CD1c-positive myeloid dendritic cell (primary cell): ENCODE data around the gene BFSP2.
"Not testable (repeated sequence)": the region's sequence is repeated elsewhere in the genome, so short reads cannot be mapped to it uniquely, and the experiment has no call there.

Source experiments
- DNase-seq: peaks from one replicate; pipeline ENCODE4 v3.0.0-alpha.2; 2016; ENCODE audit errors: extremely low spot score

The BFSP2 gene

GRCh38 chr3:133479895-133480669 lies 80.2 kb downstream of the BFSP2 start:
- no peak for DNase-seq

GRCh38 chr3:133482474-133482873 lies 82.6 kb downstream of the BFSP2 start:
- not testable (repeated sequence) for DNase-seq

DNA sequence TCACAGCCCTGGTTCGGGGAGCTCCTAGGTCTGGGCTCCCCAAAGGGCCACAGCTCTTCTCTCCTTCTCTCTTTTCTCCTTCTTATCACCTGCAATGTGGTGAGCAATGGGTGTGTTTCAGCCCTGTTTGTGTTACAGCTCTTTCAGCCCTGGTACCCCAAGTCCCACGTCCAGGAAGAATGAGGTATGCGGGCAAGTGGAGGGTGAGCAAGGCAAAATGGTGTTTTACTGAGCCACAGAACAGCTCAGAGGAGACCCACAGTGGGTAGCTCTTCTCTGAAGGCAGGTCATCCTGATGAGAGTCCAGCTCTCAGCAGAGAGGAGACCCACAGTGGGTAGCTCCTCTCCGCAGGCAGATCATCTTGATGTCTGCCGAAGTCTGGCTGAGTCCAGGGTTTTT lies 86.8 kb downstream of the BFSP2 start:
- no peak for DNase-seq

GRCh38 chr3:133487204-133487603 lies 87.3 kb downstream of the BFSP2 start:
- DNase-seq, result no peak

GRCh38 chr3:133487920-133488540 lies 88.2 kb downstream of the BFSP2 start:
- DNase-seq, result peak; percentile 64

DNA sequence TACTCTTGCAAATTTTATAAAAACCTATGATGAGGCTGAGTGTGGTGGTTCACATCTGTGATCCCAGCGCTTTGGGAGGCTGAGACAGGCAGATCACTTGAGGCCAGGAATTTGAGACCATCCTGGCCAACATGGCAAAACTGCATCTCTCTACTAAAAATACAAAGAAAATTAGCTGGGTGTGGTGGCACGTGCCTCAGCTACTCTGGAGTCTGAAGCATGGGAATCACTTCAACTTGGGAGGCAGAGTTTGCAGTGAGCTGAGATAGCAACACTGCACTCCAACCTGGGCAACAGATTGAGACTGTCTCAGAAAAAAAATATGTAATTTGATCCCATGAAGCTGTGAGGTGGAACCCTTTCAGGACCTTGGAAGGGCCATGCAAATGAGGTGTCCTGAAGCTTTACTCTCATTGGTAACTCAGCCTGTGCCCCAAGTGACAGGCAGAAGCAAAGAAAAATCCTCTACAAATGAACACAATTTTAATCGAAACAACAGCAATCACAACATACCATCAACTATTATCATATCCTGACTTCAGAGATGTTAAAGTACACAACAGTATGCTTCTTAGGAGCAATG lies 89.0 kb downstream of the BFSP2 start:
- DNase-seq, result no peak

DNA sequence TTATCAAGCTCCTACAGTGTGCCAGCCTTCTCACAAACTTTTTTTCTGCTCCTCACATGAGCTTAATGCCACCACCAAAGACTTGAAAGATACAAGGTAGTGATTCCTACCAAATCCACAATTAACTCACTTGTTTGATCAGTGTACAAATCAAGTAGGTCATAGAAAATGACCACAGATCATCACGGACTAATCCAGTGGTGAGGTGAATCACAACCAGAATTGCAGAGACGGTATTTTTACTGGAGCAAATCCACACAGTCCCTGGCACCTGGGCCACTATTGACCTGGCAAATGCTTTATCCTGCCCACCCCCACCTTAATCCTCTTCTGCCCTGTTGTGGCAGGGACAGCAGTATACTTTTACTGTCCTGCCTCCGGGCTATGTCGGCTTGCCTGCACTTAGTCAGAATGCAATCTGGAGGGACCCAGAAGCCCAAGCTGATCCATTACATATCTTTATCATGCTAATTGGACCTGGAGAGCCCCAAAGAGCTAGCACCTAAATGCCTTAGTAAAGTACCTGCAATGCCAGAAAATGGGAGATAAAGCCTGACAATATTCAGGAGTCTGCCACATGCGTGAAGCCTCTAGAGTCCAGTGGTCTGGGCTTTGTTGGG lies 89.7 kb downstream of the BFSP2 start:
- no peak for DNase-seq

- DNase-seq, result no peak
These were observed 90.9 kb downstream of the BFSP2 start for GRCh38 chr3:133490468-133491351.

DNA sequence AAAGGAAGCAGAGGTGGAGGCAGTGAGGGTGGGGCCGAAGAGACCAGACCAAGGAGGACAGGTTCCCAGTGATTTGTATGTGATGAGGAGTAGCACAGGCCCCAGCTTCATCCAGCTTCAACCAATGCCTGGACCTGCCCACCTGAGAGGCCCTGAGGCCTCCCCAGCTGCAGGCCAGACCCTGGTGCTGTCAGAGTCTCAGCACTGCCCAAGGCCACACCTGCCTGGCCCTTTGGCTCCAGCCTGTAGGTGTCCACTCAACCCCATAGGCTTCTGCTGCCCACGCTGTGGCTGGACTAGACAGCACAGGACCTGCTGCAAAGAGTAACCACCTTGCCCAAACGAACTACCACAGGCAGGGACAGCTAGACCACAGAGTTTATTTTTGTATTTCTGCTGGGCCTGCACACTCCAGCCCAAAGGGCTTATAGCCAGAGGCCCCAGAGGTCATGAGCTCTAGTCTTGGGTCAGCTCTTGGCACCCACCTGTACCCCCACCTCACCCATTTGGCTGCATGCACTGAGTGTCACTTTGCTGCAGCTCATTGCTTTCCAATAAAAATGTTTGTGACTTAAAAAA lies 91.7 kb downstream of the BFSP2 start:
- DNase-seq, result no peak

GRCh38 chr3:133492159-133492741 lies 92.4 kb downstream of the BFSP2 start:
- DNase-seq, result no peak

DNA sequence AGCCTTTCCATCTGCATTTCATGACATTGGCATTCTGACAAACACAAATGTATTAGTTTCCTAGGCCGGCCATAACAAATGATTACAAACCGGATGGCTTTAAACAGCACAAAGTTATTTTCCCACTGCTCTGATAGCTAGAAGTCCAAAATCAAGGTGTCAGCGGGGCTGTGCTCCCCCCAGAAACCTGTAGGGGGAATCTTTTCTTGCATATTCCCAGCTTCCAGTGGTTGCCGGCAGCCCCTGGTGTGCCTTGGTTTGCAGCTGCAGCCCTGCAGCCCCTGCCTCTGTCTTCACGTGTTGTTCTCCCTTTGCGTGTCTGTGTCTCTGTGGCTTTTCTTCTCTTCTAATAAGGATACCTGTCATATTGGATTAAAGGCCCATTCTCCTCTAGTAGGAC lies 94.6 kb downstream of the BFSP2 start:
- DNase-seq, result no peak

DNA sequence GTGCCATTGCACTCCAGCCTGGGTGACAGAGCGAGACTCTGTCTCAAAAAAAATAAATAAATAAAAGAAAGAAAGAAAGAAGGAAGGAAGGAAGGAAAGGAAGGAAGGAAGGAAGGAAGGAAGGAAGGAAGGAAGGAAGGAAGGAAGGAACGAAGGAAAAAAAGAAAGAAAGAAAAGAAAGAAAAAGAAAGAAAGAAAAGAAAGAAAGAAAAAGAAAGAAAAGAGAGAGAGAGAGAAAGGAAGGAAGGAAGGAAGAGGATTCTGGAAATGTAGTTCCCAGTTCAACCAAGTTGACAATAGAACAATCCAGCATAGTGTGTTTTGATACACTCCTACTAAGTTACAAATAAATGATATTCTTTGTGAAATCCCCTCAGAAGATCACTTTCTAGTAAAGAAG lies 102.7 kb downstream of the BFSP2 start:
- DNase-seq, result not testable (repeated sequence)

DNA sequence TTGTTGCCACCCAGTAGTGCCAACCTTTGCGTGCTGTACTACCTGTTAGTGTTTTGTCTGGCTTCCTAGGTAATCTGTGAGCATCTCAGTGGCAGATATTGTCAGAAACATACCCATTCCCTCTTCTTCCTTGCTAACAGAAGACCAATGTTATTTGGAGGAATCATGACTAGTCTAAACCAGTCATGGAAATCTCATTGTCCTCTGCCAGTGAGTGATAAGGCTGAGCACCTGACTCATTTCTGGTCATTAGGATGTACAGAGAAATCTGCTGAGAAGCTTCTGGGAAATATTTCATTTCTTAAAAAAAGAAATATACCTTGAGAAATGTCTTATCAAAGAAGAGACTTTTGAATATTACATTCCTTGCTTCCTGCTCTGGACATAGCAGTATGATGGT lies 103.6 kb downstream of the BFSP2 start:
- no peak for DNase-seq

GRCh38 chr3:133504736-133505135 lies 104.9 kb downstream of the BFSP2 start:
- no peak for DNase-seq

- no peak for DNase-seq
These were observed 106.0 kb downstream of the BFSP2 start for GRCh38 chr3:133505813-133506212.

DNA sequence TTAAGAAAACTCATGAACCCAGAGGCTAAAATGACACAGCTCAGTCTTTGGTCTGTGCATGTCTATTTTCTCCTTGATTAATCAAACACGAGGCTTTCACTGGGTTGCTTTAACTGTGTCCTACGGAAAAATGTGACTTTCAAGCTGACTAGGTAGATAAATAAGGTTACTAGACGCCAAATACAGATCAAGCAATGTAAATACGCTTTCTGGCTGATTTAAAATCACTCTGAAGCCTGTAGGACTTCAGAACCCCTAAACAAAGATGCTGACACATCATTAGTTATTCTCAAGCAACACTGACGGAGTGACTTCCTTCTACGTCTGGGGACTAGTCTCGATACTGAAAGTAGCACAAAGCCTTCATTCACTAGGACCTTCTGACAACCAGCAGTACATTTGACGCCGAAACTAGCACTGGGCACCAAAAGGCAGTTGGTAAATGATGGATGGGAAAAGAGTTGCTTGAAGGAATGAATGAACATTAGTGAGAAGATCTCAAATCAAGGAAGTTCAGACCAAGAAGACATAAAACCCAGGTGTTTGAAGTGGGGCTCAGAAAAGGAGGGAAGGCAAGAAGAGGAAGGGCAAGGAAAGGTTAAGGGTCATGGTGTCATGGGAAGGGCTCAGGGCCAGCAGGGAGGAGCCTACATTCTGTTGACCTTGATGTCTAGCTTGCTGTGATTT lies 106.5 kb downstream of the BFSP2 start:
- peak; percentile 56 for DNase-seq

DNA sequence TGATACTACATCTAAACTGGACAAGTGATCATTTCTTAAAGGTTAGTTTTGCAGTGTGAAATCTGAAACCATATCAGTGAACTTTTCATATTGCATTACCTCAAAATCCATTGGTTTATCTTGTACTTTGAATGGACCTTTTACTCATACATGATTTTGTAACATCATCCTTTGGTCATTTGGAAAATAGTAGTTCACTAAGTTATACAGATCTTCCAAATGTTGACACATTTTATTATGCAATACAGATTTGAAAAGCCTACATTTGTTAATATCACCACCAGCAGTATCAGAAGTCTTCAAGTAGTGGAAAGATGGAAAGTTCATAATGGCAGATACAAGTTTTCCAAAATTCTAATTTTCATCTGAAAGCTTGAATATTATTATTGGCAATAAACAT lies 109.6 kb downstream of the BFSP2 start:
- DNase-seq, result no peak

DNA sequence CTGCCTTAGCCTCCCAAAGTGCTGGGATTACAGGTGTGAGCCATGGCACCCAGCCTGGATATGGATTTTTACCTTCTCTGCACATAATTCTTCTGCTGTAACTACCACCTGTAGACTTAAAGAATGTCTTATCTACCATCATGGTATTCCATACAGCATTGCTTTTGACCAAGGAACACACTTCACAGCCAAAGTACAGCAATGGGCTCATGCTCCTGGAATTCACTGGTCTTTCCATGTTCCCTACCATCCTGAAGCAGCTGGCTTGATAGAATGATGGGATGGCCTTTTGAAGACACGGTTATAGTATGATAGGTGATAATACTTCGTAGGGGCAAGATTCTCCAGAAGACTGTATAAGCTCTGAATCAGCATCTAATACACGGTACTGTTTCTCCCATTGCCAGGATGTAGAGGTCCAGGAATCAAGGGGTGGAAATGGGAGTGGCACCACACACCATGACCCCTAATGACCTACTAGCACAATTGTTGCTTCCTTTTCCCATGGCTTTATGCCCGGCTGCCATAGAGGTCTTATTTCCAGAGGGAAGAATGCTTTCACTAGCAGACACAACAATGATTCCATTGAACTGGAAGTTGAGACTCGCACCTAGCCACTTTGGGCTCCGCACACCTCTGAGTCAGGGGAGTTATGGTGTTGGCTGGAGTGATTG lies 112.7 kb downstream of the BFSP2 start:
- DNase-seq, result no peak

DNA sequence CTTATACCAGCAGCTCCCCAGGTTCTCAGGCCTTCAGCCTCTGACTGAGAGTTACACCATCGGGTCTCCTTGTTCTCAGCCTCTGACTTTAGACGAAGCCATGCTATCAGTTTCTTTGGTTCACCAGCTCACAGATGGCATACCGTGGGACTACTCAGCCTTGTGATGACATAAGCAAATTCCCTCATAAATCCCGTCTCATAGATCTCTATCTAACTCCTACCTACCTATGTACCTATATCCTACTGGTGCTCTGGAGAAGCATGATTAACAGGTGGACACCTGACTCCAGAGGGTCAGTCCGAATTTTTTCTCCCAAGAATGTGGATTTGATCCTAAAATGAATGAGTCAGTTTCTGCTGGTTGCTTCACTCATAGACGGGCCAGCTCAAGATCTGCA lies 114.6 kb downstream of the BFSP2 start:
- no peak for DNase-seq

DNA sequence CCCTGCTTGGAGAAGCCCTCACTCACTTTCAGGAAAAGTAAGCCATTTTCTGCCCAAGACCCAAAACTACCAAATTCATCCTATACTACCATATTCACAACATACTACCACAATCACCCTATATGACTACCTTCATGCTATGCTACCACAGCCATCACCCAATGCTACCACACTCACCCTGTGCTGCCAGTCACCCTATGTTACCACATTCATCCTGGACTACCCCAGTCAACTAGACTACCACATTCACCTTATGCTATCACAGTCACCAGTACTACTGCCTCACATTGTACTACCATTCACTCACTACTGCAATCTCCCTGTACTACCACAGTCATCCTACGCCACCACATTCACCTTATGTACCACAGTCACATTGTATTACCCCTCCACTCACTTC lies 115.3 kb downstream of the BFSP2 start:
- no peak for DNase-seq
